HepG2 (cell line): ENCODE results near the gene MEGF11. TPM values are rescaled to one million over a fixed set of nuclear protein-coding genes. Genes with fewer than 3 reads are reported as not detected.

Experiments
- ATAC-seq: fragments of 200-7000 bp; cut with Tn5 transposase; 3 replicates; pipeline ENCODE4 v1.9.1; 2020; ENCODE audit warnings: mild to moderate bottlenecking, moderate library complexity
- BruUV-seq: library from RNA; stranded (reverse); fragments of 400-500 nt; replicated peaks from 2 replicates; lab custom pipeline; 2021; lab: Mats Ljungman, UMichigan
- CTCF ChIA-PET: fragments of 300-600 bp; formaldehyde crosslinking; extraction: SDS; loops from one replicate; lab custom pipeline; 2021; ENCODE audit warnings: low total read pairs, inconsistent platforms, low intra/inter-chr PET ratio; lab: Yijun Ruan, JAX
- POLR2A ChIA-PET: fragments of 350-600 bp; sonication (Branson Sonifier 250); formaldehyde crosslinking; loops from one replicate; lab custom pipeline; 2020; ENCODE audit warnings: antibody characterized with exemption, inconsistent platforms; lab: Yijun Ruan, JAX
- DNase-seq: peaks from one replicate; pipeline ENCODE4 v3.0.0-alpha.2; 2015; ENCODE audit warnings: low spot score
- FAIRE-seq: peaks from 3 replicates; lab custom pipeline; 2011; peaks lifted over from hg19 to GRCh38; lab: Jason Lieb, UNC
- H2AFZ ChIP-seq: one replicate; pipeline ENCODE4 v1.6.1; 2011; ENCODE audit warnings: low read length, inconsistent platforms
- H3K27ac ChIP-seq: fragments of 300-600 bp; 3 replicates; pipeline ENCODE4 v1.8.0; 2011; ENCODE audit warnings: mixed run types, mild to moderate bottlenecking, mixed read lengths, low read length, inconsistent platforms; ENCODE audit not compliant: insufficient read depth; ENCODE audit errors: extremely low read length
- H3K27me3 ChIP-seq, 2 experiments: fragments of 200-600 bp in 1 of 2; 2 replicates in 1 of 2; 3 replicates in 1 of 2; pipeline versions ENCODE4 v1.6.0 to v1.8.0; 2011; ENCODE audit warnings: low read length in 2 of 2, mild to moderate bottlenecking in 2 of 2, moderate library complexity in 2 of 2, inconsistent platforms in 1 of 2; ENCODE audit not compliant: insufficient read depth in 2 of 2, control insufficient read depth in 1 of 2
- H3K36me3 ChIP-seq, 2 experiments: fragments of 200-600 bp in 1 of 2; replicated peaks in 1 of 2; 2 replicates in 1 of 2; 3 replicates in 1 of 2; pipeline versions ENCODE4 v1.5.1 to v1.8.0; 2011; ENCODE audit warnings: low read length in 2 of 2, inconsistent platforms in 1 of 2; ENCODE audit not compliant: insufficient read depth in 2 of 2, control insufficient read depth in 1 of 2
- H3K4me1 ChIP-seq: 2 replicates; pipeline ENCODE4 v1.5.1; 2012; ENCODE audit warnings: low read length, inconsistent platforms; ENCODE audit not compliant: insufficient read depth
- H3K4me2 ChIP-seq: 2 replicates; pipeline ENCODE4 v1.6.0; 2011; ENCODE audit warnings: low read depth, low read length, inconsistent platforms
- H3K4me3 ChIP-seq, 3 experiments: fragments of 200-600 bp in 1 of 3; sonication (generic), shearing (Covaris generic) in 1 of 3; replicated peaks in 1 of 3; 2 replicates each; pipeline ENCODE4 v1.5.1; 2011 to 2016; ENCODE audit warnings: low read length in 3 of 3, inconsistent platforms in 2 of 3, low read depth in 2 of 3, mild to moderate bottlenecking in 2 of 3, control low read depth in 1 of 3, mixed read lengths in 1 of 3; ENCODE audit not compliant: insufficient read depth in 1 of 3
- H3K79me2 ChIP-seq: one replicate; pipeline ENCODE4 v1.6.1; 2011; ENCODE audit warnings: low read length, inconsistent platforms; ENCODE audit not compliant: insufficient read depth
- H3K9ac ChIP-seq: 2 replicates; pipeline ENCODE4 v1.6.0; 2011; ENCODE audit warnings: mild to moderate bottlenecking, low read depth, low read length, inconsistent platforms; ENCODE audit not compliant: insufficient read depth
- H3K9me3 ChIP-seq: 2 replicates; pipeline ENCODE4 v1.5.1; 2012; ENCODE audit warnings: mild to moderate bottlenecking, low read length
- H4K20me1 ChIP-seq: 2 replicates; pipeline ENCODE4 v1.6.0; 2011; ENCODE audit warnings: inconsistent platforms, mild to moderate bottlenecking, low read length, moderate library complexity; ENCODE audit not compliant: insufficient read depth
- ASH2L ChIP-seq: fragments of 300-600, 200-600 bp; sonication (generic); IDR thresholded peaks from 2 replicates; pipeline ENCODE4 v1.7.0; 2017; ENCODE audit warnings: low read depth, mild to moderate bottlenecking, moderate library complexity, mixed read lengths, low read length; ENCODE audit not compliant: insufficient read length
- BRD4 ChIP-seq: sonication (generic); formaldehyde crosslinking; IDR thresholded peaks from 2 replicates; pipeline ENCODE4 v1.4.0; 2020; ENCODE audit warnings: missing genetic modification reagents
- HOXA5 ChIP-seq: sonication (generic); formaldehyde crosslinking; IDR thresholded peaks from 2 replicates; pipeline ENCODE4 v1.4.0; 2020; ENCODE audit warnings: missing genetic modification reagents
- MAZ ChIP-seq, 2 experiments: sonication (generic) in 1 of 2; formaldehyde crosslinking in 1 of 2; IDR thresholded peaks; 2 replicates each; pipeline versions ENCODE4 v1.5.0 to v1.6.1; 2012 to 2020; ENCODE audit warnings: low read depth in 2 of 2, mild to moderate bottlenecking in 2 of 2, borderline replicate concordance in 1 of 2, improper control_type of control experiment in 1 of 2, low read length in 1 of 2, missing genetic modification reagents in 1 of 2, moderate library complexity in 1 of 2
- MXD4 ChIP-seq: IDR thresholded peaks from 2 replicates; pipeline ENCODE4 v1.6.1; 2016; ENCODE audit warnings: mild to moderate bottlenecking, missing biosample characterization, missing genetic modification reagents
- NONO ChIP-seq, 2 experiments: fragments of 450-650 bp in 1 of 2; sonication (generic) in 1 of 2; formaldehyde crosslinking in 1 of 2; IDR thresholded peaks in 1 of 2; conservative IDR thresholded peaks in 1 of 2; 2 replicates each; pipeline versions ENCODE4 v1.6.1 to v1.8.0; 2017 to 2022; ENCODE audit warnings: mild to moderate bottlenecking in 1 of 2, missing genetic modification reagents in 1 of 2, moderate library complexity in 1 of 2
- NPAS2 ChIP-seq: sonication (generic); formaldehyde crosslinking; IDR thresholded peaks from 2 replicates; pipeline ENCODE4 v1.8.0; 2022; ENCODE audit warnings: mild to moderate bottlenecking, missing genetic modification reagents, borderline replicate concordance
- RAD21 ChIP-seq: fragments of 450-650 bp; formaldehyde crosslinking; IDR thresholded peaks from 2 replicates; pipeline ENCODE4 v1.5.0; 2020; ENCODE audit warnings: mild to moderate bottlenecking
- RFXANK ChIP-seq: IDR thresholded peaks from 2 replicates; pipeline ENCODE4 v1.6.1; 2016
- SMARCE1 ChIP-seq: fragments of 450-650 bp; IDR thresholded peaks from 2 replicates; pipeline ENCODE4 v1.6.1; 2017; ENCODE audit warnings: borderline replicate concordance
- SNAI1 ChIP-seq: sonication (generic); formaldehyde crosslinking; IDR thresholded peaks from 2 replicates; pipeline ENCODE4 v1.5.0; 2020; ENCODE audit warnings: mild to moderate bottlenecking, missing genetic modification reagents, borderline replicate concordance
- UBTF ChIP-seq: sonication (generic); formaldehyde crosslinking; IDR thresholded peaks from 2 replicates; pipeline ENCODE4 v1.4.0; 2020; ENCODE audit warnings: mild to moderate bottlenecking, missing genetic modification reagents
- ZNF10 ChIP-seq: sonication (generic); formaldehyde crosslinking; IDR thresholded peaks from 2 replicates; pipeline ENCODE4 v1.4.0; 2020; ENCODE audit warnings: mild to moderate bottlenecking, low read depth, missing genetic modification reagents, borderline replicate concordance
- ZNF160 ChIP-seq: sonication (generic); formaldehyde crosslinking; IDR thresholded peaks from 2 replicates; pipeline ENCODE4 v1.8.0; 2022; ENCODE audit warnings: mild to moderate bottlenecking, inconsistent platforms, missing genetic modification reagents
- ZNF24 ChIP-seq: fragments of 450-650 bp; IDR thresholded peaks from 2 replicates; pipeline ENCODE4 v1.6.1; 2017; ENCODE audit warnings: antibody characterized with exemption, mild to moderate bottlenecking
- ZNF253 ChIP-seq: sonication (generic); formaldehyde crosslinking; IDR thresholded peaks from 2 replicates; pipeline ENCODE4 v1.8.0; 2022; ENCODE audit warnings: mild to moderate bottlenecking, missing genetic modification reagents, borderline replicate concordance
- ZNF510 ChIP-seq: sonication (generic); formaldehyde crosslinking; IDR thresholded peaks from 2 replicates; pipeline ENCODE4 v1.4.0; 2020; ENCODE audit warnings: low read depth, mild to moderate bottlenecking, missing genetic modification reagents
- ZNF546 ChIP-seq: sonication (generic); formaldehyde crosslinking; conservative IDR thresholded peaks from 2 replicates; pipeline ENCODE4 v1.8.1; 2023; ENCODE audit warnings: mild to moderate bottlenecking, missing genetic modification reagents
- ZNF589 ChIP-seq: sonication (generic); formaldehyde crosslinking; conservative IDR thresholded peaks from 2 replicates; pipeline ENCODE4 v1.8.0; 2022; ENCODE audit warnings: mild to moderate bottlenecking, moderate library complexity, missing genetic modification reagents
- ZSCAN25 ChIP-seq: sonication (generic); formaldehyde crosslinking; IDR thresholded peaks from 2 replicates; pipeline ENCODE4 v1.8.0; 2022; ENCODE audit warnings: mild to moderate bottlenecking, missing genetic modification reagents
- WGBS: methylation state at CpG from one replicate; pipeline ENCODE4 v1.1.6; 2017; ENCODE audit warnings: low lambda C conversion rate; 5-methylcytosine and 5-hydroxymethylcytosine counted together
- in situ Hi-C: cut with HindIII; loops from 2 replicates; pipeline ENCODE4 v1.10.0; 2017; ENCODE audit warnings: low pct_unique_long_range_greater_than_20kb; ENCODE audit not compliant: extremely low pct_ligation_motif_present
- intact Hi-C: fragments of 100-400 bp; cut with micrococcal nuclease; formaldehyde crosslinking; loops from one replicate; pipeline ENCODE4 v1.10.0; 2022; ENCODE audit not compliant: unreplicated experiment
- polyA plus RNA-seq, 8 experiments: library from polyadenylated mRNA; depleted of rRNA in 3 of 8; stranded (reverse) in 7 of 8; unstranded in 1 of 8; fragments of >200 nt; fragmentation: Illumina TruSeq in 4 of 8; extraction: Trizol in 4 of 8; gene quantifications; 2 replicates each; pipeline versions ENCODE4 v1.2.1 to v1.2.3, GENCODE V29; 2011 to 2016; ENCODE audit warnings: low read depth in 4 of 8, missing spikeins in 1 of 8, mixed read lengths in 1 of 8; ENCODE audit not compliant: insufficient read depth in 1 of 8
- total RNA-seq, 5 experiments: library from RNA; depleted of rRNA; stranded (reverse); fragments of >200 nt; fragmentation: Illumina TruSeq; extraction: Trizol; gene quantifications; 2 replicates each; pipeline ENCODE4 v1.2.3, GENCODE V29; 2016; ENCODE audit warnings: low read depth in 1 of 5

The MEGF11 gene
- total and polyA plus RNA-seq, 2 of the 13 experiments (the other 11 are each of a cell fraction or from before 2014, with no cell fraction given): not detected

- TF ChIP-seq ZNF160 (CRISPR knock-in tag) (no peak), NONO (IDR thresholded peaks at IDR 0.05) (no peak), NONO (CRISPR knock-in tag; conservative IDR thresholded peaks at IDR 0.05) (no peak), BRD4 (CRISPR knock-in tag) (no peak), RFXANK (no peak), MAZ (IDR thresholded peaks at IDR 0.05; ENCODE audit: borderline replicate concordance, low read depth, low read length) (no peak), MAZ (CRISPR knock-in tag; IDR thresholded peaks at IDR 0.05; ENCODE audit: low read depth) (no peak), HOXA5 (no peak), ZNF510 (no peak), NPAS2 (CRISPR knock-in tag) (no peak), RAD21 (CRISPR knock-in tag) (no peak), UBTF (CRISPR knock-in tag) (no peak), ZNF10 (CRISPR knock-in tag) (no peak), MXD4 (no peak), ZSCAN25 (CRISPR knock-in tag) (no peak), SMARCE1 (no peak), ZNF589 (no peak), ZNF253 (CRISPR knock-in tag) (no peak), SNAI1 (CRISPR knock-in tag) (no peak), ASH2L (no peak), ZNF24 (no peak), ZNF546 (CRISPR knock-in tag) (no peak)
- ATAC-seq (no peak), DNase-seq (no peak), FAIRE-seq (no peak)
- BruUV-seq: no TSS peak
- Histone ChIP-seq H3K4me3 (no peak overlapping the region), H3K9me3 (no peaks in the 10 kb centered on the region), H3K27me3 (peaks cover 2 to 21% of the 10 kb centered on the region in 2 experiments; a peak in 4 of 5 replicates), H3K36me3 (no peaks in the 10 kb centered on the region), H3K4me2 (no peak overlapping the region), H3K9ac (no peak overlapping the region), H3K79me2 (no peaks in the 10 kb centered on the region), H3K4me1 (no peaks in the 10 kb centered on the region), H3K27ac (no peak overlapping the region), H2AFZ (no peak overlapping the region), H4K20me1 (no peaks in the 10 kb centered on the region)
- in situ Hi-C loops (no loop called here), intact Hi-C loops (no loop called here)
- CTCF ChIA-PET: no interaction called here
- POLR2A ChIA-PET: no interaction called here
- 38% methylated on average over 8 of the region's 11 CpGs for WGBS
Measured at GRCh38 chr15:66172324-66172980, 81.1 kb downstream of the MEGF11 start.
